PC-3 (cell line): ENCODE data around the gene ARHGAP42. TPM values are rescaled to one million over a fixed set of nuclear protein-coding genes. Genes with fewer than 3 reads are reported as not detected.

Source experiments
- ATAC-seq: fragments of 200-7000 bp; cut with Tn5 transposase; 2 replicates; pipeline ENCODE4 v1.9.1; 2020; ENCODE audit warnings: mild to moderate bottlenecking, moderate library complexity
- BruUV-seq: library from RNA; stranded (reverse); fragments of 400-500 nt; replicated peaks from 2 replicates; lab custom pipeline; 2021; lab: Mats Ljungman, UMichigan
- CTCF ChIA-PET: fragments of 300-600 bp; sonication (Branson Sonifier 250); formaldehyde crosslinking; loops from one replicate; lab custom pipeline; 2022; ENCODE audit warnings: antibody characterized with exemption; lab: Charles Lee
- POLR2A ChIA-PET: fragments of 300-600 bp; sonication (Branson Sonifier 250); formaldehyde crosslinking; loops from one replicate; lab custom pipeline; 2022; ENCODE audit warnings: antibody characterized with exemption; ENCODE audit not compliant: unreplicated experiment; lab: Charles Lee
- DNase-seq: peaks from one replicate; pipeline ENCODE4 v3.0.0-alpha.2; 2015
- H2AFZ ChIP-seq: fragments of 300-600 bp; sonication (generic); 2 replicates; pipeline ENCODE4 v1.6.0; 2016; ENCODE audit warnings: antibody characterized with exemption, low read length
- H3F3A ChIP-seq: fragments of 300-600 bp; sonication (generic); one replicate; pipeline ENCODE4 v1.6.0; 2017; ENCODE audit warnings: antibody characterized with exemption, low read length, control low read depth, mild to moderate bottlenecking; ENCODE audit not compliant: unreplicated experiment
- H3K27ac ChIP-seq: fragments of 300-600 bp; sonication (generic); 2 replicates; pipeline ENCODE4 v1.5.1; 2016; ENCODE audit warnings: mild to moderate bottlenecking, low read length
- H3K27me3 ChIP-seq: fragments of 300-600 bp; sonication (generic); 2 replicates; pipeline ENCODE4 v1.6.1; 2016; ENCODE audit warnings: low read length, mixed read lengths
- H3K36me3 ChIP-seq: fragments of 300-600 bp; sonication (generic); 2 replicates; pipeline ENCODE4 v1.6.1; 2016; ENCODE audit warnings: low read depth, mixed run types, low read length, mixed read lengths
- H3K4me1 ChIP-seq: fragments of 300-600 bp; sonication (generic); 2 replicates; pipeline ENCODE4 v1.5.1; 2016; ENCODE audit warnings: low read length; ENCODE audit not compliant: insufficient read depth
- H3K4me2 ChIP-seq: fragments of 300-600 bp; sonication (generic); 2 replicates; pipeline ENCODE4 v1.6.0; 2016; ENCODE audit warnings: low read length
- H3K4me3 ChIP-seq: fragments of 300-600 bp; sonication (generic); 2 replicates; pipeline ENCODE4 v1.5.1; 2016; ENCODE audit warnings: mild to moderate bottlenecking, low read length, mixed read lengths
- H3K79me2 ChIP-seq: fragments of 300-600 bp; sonication (generic); 2 replicates; pipeline ENCODE4 v1.6.1; 2017; ENCODE audit warnings: low read length, mixed read lengths
- H3K9ac ChIP-seq: fragments of 300-600 bp; sonication (generic); 2 replicates; pipeline ENCODE4 v1.6.0; 2016; ENCODE audit warnings: mild to moderate bottlenecking, low read length
- H3K9me2 ChIP-seq: fragments of 300-600 bp; sonication (generic); replicated peaks from 2 replicates; pipeline ENCODE4 v1.6.1; 2016; ENCODE audit warnings: mixed run types, low read length, mixed read lengths
- H3K9me3 ChIP-seq: fragments of 300-600 bp; sonication (generic); 2 replicates; pipeline ENCODE4 v1.6.1; 2016; ENCODE audit warnings: low read length, mixed read lengths
- H4K20me1 ChIP-seq: fragments of 300-600 bp; sonication (generic); 2 replicates; pipeline ENCODE4 v1.6.1; 2016; ENCODE audit warnings: low read length, mixed read lengths
- EZH2 ChIP-seq: fragments of 300-600 bp; sonication (generic); IDR thresholded peaks from one replicate; pipeline ENCODE4 v1.6.1; 2017; ENCODE audit warnings: antibody characterized with exemption, mild to moderate bottlenecking, low read length; ENCODE audit not compliant: unreplicated experiment
- EZH2phosphoT487 ChIP-seq: fragments of 300-600 bp; sonication (generic); IDR thresholded peaks from 2 replicates; pipeline ENCODE4 v1.6.1; 2018; ENCODE audit warnings: mild to moderate bottlenecking, antibody characterized with exemption, low read length, borderline replicate concordance
- intact Hi-C: fragments of 100-400 bp; cut with micrococcal nuclease; formaldehyde crosslinking; loops from 2 replicates; pipeline ENCODE4 v1.9.0; 2023
- total RNA-seq: library from RNA; depleted of rRNA; stranded (reverse); fragments of >200 nt; gene quantifications from 2 replicates; pipeline ENCODE4 v1.2.3, GENCODE V29; 2014
- TF ChIP-seq, protein P1 (sequence below): fragments of 300-600 bp; sonication (generic); conservative IDR thresholded peaks from 2 replicates; pipeline ENCODE4 v1.5.1; 2017; ENCODE audit warnings: antibody characterized with exemption, low read depth, mild to moderate bottlenecking, low read length

The ARHGAP42 gene
- total RNA-seq, 1 experiment from 2014 or later = 12.1 TPM

DNA sequence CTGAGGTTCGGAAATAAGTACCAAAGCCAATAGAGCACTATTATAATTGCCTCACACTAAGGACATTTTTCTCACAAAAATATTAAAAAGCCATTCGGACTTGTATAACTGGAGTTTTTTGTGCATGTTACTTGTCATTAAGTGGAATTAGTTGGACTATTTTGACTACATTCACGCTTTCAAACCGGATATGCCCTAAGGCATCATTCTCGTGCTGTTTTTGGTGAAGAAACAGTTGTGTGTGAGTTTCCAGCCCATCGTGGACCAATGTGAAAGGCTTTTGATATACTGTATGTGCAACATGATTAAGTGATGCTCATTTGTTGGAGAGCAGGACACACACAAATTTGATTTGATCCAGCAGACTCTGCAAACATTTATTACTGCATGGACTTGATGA is 249.7 kb downstream of the ARHGAP42 start:
- Histone ChIP-seq H2AFZ (no peak overlapping the region), H3K79me2 (no peaks in the 10 kb centered on the region), H3K9ac (no peak overlapping the region), H3K36me3 (no peaks in the 10 kb centered on the region), H3K4me3 (no peak overlapping the region), H4K20me1 (no peaks in the 10 kb centered on the region), H3K4me2 (no peak overlapping the region), H3K27ac (no peak overlapping the region), H3K9me2 (no peaks in the 10 kb centered on the region), H3K9me3 (no peaks in the 10 kb centered on the region), H3K27me3 (no peaks in the 10 kb centered on the region), H3F3A (no peaks in the 10 kb centered on the region), H3K4me1 (peaks cover 9% of the 10 kb centered on the region; the same call in 1 of the 2 replicates)
- ChIA-PET POLR2A (no interaction called here), CTCF (no interaction called here)
- ATAC-seq (no peak), DNase-seq (no peak)
- no peak for TF ChIP-seq EZH2phosphoT487
- TF ChIP-seq EZH2 = no peak
- TF ChIP-seq, protein P1, sequence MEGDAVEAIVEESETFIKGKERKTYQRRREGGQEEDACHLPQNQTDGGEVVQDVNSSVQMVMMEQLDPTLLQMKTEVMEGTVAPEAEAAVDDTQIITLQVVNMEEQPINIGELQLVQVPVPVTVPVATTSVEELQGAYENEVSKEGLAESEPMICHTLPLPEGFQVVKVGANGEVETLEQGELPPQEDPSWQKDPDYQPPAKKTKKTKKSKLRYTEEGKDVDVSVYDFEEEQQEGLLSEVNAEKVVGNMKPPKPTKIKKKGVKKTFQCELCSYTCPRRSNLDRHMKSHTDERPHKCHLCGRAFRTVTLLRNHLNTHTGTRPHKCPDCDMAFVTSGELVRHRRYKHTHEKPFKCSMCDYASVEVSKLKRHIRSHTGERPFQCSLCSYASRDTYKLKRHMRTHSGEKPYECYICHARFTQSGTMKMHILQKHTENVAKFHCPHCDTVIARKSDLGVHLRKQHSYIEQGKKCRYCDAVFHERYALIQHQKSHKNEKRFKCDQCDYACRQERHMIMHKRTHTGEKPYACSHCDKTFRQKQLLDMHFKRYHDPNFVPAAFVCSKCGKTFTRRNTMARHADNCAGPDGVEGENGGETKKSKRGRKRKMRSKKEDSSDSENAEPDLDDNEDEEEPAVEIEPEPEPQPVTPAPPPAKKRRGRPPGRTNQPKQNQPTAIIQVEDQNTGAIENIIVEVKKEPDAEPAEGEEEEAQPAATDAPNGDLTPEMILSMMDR = no peak
- BruUV-seq = no TSS peak
- intact Hi-C loops = no loop called here

DNA sequence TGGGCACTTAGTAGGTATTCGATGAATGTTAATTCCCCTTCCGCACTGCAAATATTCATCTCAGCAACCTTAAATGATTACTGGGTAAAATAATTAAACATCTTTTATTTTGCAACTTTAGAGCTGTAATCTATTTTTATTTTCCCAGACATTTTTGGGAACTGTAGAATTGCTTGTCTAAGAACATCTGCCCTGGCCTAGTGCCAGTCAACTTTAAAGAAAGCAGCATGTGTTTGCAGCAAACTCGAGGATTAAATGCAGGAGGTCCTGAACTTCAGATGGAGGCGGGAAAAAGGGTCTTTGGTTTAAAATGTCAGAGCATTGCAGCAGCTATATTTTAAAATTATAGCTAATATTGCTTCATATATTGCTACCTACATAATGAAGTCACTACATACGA is 252.5 kb downstream of the ARHGAP42 start:
- Histone ChIP-seq H3K4me1 (peaks cover 12% of the 10 kb centered on the region; the same call in 1 of the 2 replicates), H3K4me2 (no peak overlapping the region), H3K27me3 (no peaks in the 10 kb centered on the region), H3K9ac (no peak overlapping the region), H3K9me2 (no peaks in the 10 kb centered on the region), H3K4me3 (no peak overlapping the region), H3K27ac (no peak overlapping the region), H3K79me2 (no peaks in the 10 kb centered on the region), H3K36me3 (no peaks in the 10 kb centered on the region), H2AFZ (no peak overlapping the region), H3K9me3 (no peaks in the 10 kb centered on the region), H3F3A (no peaks in the 10 kb centered on the region), H4K20me1 (no peaks in the 10 kb centered on the region)
- no peak for TF ChIP-seq EZH2
- no peak for TF ChIP-seq EZH2phosphoT487
- TF ChIP-seq, protein P1 = no peak
- POLR2A ChIA-PET = interaction anchor here (0.7 kb wide), 1 partner anchor 46 kb away, joined by 3 read pairs; no protein-coding TSS in a partner anchor
- DNase-seq = no peak
- CTCF ChIA-PET = interaction anchor here (0.6 to 0.7 kb wide), 2 partner anchors 72 to 363 kb away, joined by 3 to 6 read pairs; no protein-coding TSS in a partner anchor
- intact Hi-C loops = no loop called here
- no peak for ATAC-seq
- no TSS peak for BruUV-seq

DNA sequence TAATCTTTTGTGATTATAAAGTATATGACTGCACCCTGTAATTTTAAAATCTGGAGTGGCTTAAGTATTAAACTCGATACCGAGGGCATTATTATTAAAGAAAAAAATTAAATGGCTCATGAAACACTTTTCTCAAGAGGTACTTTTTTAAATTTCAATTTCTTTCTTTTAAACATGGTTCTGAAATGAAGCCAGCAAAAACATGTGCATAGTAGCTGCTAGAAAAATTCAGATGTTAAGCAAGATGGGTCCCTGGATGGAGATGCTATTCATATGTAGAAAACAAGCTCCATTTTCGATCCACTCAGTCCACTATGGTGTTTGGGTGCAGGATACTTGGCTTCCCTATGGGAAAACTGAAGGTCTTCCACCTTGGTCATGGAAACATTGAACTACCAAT is 253.0 kb downstream of the ARHGAP42 start:
- H3K4me1 ChIP-seq = peaks cover 12% of the 10 kb centered on the region; the same call in 1 of the 2 replicates
- no TSS peak for BruUV-seq
- no peaks in the 10 kb centered on the region for H4K20me1 ChIP-seq
- DNase-seq (no peak), ATAC-seq (no peak)
- H3K4me3 ChIP-seq = no peak overlapping the region
- H3K4me2 ChIP-seq = no peak overlapping the region
- intact Hi-C loops = no loop called here
- H3K27ac ChIP-seq = no peak overlapping the region
- H2AFZ ChIP-seq = no peak overlapping the region
- no peak for TF ChIP-seq EZH2phosphoT487
- no peak for TF ChIP-seq EZH2
- TF ChIP-seq, protein P1 = no peak
- no peaks in the 10 kb centered on the region for H3K79me2 ChIP-seq
- POLR2A ChIA-PET = no interaction called here
- no peaks in the 10 kb centered on the region for H3K27me3 ChIP-seq
- CTCF ChIA-PET = interaction anchor here (0.6 to 0.7 kb wide), 2 partner anchors 73 to 363 kb away, joined by 3 to 6 read pairs; no protein-coding TSS in a partner anchor
- H3K9ac ChIP-seq = no peak overlapping the region
- no peaks in the 10 kb centered on the region for H3K9me2 ChIP-seq
- H3F3A ChIP-seq = no peaks in the 10 kb centered on the region
- H3K36me3 ChIP-seq = no peaks in the 10 kb centered on the region
- no peaks in the 10 kb centered on the region for H3K9me3 ChIP-seq
